SIG-M5 treated with dmso at 0.1 percent for 504 hours (cell line): Measurements from ENCODE around the gene IGFN1.

Experiments used
- DNase-seq: peaks from one replicate; lab custom pipeline; 2025; ENCODE audit not compliant: unreplicated experiment; lab: John Stamatoyannopoulos, UW

The IGFN1 gene

DNA sequence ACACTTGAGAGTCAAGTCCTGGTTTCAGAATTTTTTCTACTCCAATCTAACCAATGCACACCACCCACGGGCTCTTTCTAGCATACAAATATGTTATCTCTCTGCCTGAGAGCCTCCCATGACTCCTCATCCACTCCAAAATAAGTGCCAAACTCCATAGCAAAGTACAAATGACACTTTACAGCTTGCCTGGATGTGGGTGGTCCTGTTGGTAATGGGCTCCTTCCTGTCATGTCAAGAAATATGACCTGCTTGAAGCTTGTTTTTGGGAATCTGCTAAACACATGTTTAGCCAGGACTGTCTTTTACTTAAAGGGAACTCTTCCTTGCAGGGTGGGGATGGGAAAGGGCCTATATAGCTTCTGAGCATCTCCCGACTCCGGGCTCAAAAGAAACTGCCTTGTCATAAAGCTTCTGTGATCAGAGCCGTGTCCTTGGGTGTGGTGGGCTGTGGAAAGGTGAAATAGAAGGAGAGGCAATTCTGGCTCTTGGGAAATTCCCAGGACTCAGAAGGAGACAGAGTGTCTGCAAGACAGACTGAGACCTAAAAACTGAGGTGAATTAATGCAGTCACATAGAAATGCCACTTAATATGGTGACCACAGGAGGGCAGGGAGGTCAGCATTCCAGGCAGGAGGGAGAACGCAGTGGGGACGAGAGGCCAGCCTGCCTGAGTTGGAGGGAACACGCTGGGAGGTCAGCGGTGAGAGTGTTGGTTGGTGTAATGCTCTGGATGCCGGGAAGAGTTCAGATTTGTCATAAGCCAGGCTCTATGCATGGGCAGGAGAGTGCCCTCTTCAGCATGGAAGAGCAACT is 6.1 kb upstream of the IGFN1 start:
- peak; percentile 77 for DNase-seq

DNA sequence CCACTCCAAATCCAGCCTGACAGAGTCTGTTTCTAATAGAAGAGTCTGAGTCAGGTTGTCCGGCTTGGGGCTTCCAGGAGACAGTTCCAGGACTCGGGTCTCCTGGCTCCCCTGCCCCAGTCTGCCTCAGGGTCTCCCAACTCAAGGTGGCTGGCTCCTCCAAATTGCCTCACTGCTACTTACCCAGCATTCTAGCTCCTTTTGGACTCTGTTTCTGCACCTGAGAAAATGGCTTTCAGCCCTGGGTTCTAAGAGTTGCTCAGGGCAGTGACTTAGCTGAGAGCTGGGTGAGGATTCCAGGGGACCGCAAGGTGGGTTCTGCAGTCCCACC is 5.5 kb upstream of the IGFN1 start:
- DNase-seq = no peak

DNA sequence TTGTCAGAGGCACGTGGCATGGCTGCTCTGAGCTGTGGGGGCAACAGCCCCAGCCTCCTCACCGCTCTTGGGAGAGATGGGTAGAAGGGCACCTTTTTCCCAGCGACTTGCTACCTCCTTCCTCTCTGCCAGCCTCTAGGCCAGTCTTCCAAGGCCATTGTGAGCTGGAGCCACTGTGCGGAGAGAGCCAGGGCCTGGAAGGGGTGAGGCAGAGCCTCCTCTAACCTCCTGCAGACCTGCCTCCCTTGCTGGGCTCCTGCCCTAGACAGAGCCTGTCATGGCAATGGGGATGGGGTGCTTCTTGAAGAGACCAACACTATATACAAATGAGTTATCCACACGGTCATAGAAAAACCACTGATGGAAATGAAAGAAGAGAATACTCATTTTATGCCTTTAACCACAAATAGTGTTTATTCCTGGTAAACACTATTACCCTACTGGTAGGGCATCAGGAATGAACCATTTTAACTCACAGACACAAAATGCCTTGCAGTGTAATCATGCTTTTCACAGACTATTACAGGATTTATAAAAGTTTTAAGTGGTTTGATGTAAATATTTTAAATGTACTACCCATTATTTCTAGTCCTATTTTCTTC is 5.0 kb upstream of the IGFN1 start:
- no peak for DNase-seq

DNA sequence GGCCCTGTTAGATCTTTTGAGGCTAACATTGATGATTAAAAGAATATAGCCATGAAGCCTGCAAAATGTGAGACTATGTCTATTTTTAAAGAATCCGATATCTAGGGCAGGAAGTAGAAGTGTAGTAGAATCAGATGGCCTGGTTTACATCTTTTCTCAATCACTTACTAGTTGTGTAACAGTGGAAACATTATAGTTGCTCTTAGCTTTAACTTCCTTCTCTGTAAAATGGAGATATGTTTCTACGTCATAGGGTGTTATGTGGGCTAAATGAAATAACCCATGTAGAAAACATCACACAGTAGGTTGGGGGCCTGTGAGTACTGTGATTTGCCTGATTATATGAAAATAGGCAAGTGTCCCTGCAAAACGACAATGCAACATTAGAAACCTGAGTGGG is 4.4 kb upstream of the IGFN1 start:
- DNase-seq = peak; percentile 77

DNA sequence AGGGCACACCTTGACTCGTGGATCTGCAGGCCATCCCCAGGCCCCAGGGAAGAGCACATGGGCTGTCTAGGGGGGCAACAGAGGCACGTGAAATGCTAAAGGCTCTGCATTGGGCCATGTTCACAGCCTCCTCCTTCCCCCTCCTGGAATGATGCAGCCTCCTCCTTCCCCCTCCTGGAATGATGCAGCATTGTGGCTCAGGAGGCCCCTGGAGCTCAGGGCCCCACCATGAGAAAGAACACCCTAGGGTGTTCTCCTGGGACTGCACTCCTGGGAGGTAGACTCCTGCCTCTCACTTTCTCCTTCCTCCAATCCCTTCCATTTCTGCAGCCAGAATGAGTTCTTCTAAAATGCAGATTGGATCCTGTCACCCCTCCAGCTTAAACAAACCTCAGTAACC is 1.5 kb upstream of the IGFN1 start:
- no peak for DNase-seq

DNA sequence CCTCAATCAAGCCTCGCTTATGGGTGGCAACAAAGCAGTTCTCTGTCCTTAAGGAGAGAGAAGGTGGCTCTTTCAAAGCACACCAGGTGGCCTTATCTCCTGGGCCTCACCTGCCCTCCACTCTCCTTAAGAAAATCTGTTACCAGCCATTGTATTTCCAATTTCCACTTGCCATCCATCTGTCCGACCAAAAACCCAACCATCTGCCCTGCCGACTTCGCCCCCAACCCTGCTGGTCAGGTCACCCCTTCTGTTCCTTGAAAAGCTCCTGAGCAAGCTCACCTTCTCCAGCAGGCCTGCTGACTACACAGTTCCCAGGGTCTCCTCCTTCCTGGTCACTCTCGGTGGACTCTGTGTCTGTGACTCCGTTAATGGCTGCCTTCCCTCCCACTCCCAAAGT is 619 bp upstream of the IGFN1 start:
- no peak for DNase-seq

DNA sequence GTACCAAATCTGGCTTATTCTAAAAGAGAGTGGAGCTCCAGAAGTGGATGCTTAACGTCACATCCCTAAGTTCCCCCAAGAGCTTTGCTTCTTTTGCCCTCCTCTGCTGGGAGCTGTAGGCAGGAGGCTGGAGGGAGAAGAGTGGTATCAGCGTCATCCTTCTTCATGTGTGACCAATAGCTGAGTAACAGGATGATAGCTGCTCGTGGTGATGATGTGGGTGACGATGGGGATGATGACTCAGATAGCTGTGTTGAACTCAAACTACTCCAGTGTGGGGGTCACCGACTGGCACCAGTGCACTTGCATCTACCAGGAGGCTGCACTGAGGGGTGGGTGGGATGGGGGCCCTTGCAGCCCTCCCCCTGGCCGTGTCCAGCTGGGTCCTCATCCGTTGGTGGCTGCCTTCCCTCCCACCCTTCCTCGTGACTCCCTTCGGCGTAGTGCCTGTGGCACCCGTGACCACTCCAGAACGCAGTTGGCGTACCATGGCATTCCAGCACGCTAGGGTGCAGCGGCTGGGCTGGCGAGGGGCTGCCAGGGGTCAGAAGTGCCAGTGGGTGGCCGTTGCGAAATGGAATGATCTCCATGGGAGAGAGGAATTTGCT is 1.1 kb downstream of the IGFN1 start:
- DNase-seq = no peak

DNA sequence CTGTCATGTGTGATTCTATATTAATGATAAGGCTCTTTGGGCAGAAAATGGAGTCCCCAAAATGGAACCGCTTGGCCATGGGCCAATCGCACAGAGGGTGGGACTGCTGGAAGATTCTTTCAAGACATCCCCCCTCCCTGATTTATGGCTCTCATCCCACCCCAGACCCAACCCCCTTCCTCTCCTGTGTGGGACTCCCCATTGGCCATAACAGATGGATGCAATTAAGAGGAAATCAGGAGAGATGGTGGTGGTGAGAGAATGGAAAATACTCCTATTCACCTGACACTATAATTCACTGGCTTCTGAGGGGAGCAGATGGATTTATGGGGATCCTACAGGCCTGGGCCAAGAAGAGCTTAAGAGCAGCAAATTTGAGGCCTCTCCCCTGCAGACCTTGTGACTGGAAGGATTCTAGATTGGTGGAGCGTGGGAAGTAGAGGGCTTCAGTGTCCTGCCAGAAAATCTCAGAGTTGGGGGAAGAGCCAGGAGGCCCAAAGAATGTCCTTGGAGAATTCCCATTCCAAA is 1.7 kb downstream of the IGFN1 start:
- DNase-seq = no peak

DNA sequence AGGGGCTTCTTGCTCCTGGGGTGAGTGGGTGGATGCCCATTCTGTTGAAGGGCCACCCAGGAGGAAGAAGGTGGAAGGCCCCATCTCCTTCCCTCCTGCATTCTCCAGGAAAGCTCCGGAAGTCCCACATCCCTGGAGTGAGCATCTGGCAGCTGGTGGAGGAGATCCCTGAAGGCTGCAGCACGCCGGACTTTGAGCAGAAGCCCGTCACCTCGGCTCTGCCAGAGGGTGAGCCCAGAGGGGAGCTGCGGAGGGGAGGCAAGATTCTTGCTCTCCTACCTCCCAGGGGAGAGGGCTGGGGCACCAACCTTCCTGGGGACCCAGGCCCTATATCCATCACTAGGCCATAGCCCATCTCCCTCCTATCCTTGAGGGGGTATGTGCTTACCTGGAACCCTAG is 3.4 kb downstream of the IGFN1 start:
- DNase-seq = no peak

DNA sequence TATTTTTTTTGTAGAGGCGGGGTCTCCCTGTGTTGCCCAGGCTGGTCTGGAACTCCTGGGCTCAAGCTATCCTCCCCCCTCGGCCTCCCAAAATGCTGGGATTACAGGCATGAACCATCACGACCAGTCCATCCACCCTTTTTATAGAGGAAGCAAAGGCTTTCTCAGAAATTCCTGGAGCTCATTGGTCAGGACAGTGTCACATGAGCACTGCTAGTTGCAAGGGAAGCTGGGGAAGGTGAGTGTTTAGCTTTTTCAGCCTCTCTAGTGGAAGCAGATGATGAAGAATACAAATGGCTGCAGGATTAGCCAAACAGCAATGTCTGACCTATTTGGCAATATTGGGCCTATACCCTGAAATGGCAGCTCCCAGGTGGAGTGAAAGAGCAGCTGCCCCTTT is 8.0 kb downstream of the IGFN1 start:
- DNase-seq = no peak

DNA sequence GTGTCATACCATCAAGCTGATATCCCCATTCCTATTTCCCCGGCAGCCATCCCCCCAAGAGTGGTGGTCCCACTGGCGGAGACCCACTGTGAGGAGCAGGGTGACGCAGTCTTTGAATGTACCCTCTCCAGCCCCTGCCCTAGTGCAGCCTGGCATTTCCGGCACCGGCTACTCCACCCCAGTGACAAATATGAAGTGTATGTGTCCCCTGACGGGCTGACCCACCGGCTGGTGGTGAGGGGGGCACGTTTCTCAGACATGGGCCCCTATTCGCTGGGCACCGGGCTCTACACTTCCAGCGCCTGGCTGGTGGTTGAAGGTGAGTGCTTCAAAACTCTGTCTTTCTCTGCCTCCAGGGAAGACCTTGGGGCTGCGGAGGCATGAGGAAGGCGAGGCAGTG is 14.4 kb downstream of the IGFN1 start:
- no peak for DNase-seq

DNA sequence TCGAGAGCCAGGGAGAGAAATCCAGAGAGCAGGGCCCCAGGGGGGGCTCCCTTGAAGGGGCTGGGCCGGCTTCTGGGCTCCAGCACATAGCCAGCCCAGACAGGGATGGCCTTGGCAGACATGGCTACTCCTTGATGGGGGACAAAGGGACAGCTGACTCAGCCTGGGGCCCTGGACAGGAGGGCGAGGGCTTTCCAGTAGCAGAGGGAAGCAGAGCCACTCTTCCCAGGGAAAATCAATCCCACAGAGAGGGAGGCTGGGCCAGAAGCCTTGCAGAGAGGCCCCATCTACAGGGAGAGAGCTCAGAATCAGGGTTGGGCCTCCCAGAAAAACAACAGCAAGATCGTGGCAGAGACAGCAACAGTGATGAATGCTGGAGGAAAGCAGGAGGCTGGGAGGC is 15.6 kb downstream of the IGFN1 start:
- no peak for DNase-seq

DNA sequence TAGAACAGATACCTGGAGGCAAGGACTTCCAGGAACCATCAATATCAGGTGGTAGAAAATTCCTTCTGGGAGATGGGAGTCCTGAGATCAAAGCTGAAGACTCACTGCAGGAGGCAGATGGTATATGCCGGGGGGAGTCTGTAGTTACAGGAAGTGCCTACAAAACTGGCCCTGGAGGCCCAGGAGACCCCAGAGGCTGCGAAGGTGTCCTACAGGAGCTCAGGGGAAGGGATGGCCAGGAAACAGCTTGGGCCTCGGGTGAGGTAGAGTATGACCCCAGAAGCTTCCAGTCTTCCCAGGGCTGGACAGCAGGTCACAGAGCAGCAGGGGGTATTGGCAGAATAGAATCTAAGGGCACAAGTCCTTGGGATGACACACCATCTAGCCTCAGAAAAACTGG is 16.4 kb downstream of the IGFN1 start:
- DNase-seq = no peak

DNA sequence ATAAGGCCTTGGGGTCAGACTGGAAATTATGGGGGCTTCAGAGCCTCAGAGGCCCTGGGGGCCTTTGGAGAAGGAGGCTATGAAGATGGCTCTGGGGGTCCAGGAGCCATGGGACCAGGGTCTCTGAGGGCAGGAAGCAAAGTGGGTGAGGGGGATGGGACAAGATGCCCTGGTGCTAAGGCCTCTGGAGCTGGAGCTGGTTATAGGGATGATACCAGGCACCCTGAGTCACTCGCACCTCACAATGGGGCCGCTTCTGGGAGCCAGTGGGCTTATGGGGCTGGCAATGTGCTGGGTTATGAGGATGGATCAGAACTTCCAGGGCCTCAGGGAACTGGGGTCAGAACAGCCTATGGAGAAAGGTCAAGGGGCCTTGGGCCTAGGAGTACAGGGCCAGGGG is 17.6 kb downstream of the IGFN1 start:
- DNase-seq = no peak

DNA sequence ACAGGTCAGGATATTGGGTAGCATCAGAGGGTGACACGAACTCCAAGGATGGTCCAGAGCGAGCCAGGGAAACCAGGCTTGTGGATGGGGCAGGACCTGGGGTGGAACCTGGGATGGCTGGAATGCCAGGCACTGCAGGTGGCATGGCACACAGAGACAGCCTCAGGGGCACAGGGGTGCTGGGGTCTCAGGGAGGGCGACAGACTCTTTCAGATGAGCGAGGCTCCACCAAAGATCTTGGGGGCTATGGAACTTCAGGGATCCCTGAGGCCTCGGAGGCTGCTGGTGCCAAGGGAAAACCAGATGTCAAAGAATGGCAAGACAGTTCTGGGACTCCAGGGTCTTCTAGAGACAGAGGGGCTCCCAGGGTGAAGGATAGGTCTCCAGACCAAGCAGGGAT is 21.4 kb downstream of the IGFN1 start:
- DNase-seq = no peak

DNA sequence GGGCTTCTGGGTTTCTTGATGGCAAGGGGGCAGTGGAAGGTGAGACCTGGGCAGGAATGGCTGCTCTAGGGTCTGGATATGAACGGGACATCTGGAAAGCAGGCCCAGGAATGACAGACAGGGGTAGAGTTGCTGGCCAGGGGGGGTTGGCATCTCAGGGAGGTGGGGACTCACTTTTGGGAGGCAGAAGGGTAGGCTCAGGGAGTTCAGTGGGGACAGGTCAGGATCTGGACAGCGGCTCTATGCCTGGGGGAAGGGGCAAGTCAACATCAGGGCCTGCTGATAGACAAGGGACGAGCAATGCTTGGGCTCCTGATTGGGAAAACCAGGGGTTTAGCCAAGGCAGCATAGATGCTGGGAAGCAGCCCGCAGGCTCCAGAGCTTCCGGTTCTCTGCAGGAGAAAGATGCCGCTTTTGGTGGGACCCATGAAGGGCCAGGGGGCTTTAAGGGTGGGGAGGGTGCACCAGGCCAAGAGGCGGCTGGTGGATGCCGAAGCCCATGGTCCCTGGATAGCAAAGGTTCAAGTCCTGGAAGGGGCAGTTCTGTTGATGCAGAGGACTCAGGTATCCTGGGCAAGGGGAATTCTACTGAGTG is 21.9 kb downstream of the IGFN1 start:
- DNase-seq = no peak

DNA sequence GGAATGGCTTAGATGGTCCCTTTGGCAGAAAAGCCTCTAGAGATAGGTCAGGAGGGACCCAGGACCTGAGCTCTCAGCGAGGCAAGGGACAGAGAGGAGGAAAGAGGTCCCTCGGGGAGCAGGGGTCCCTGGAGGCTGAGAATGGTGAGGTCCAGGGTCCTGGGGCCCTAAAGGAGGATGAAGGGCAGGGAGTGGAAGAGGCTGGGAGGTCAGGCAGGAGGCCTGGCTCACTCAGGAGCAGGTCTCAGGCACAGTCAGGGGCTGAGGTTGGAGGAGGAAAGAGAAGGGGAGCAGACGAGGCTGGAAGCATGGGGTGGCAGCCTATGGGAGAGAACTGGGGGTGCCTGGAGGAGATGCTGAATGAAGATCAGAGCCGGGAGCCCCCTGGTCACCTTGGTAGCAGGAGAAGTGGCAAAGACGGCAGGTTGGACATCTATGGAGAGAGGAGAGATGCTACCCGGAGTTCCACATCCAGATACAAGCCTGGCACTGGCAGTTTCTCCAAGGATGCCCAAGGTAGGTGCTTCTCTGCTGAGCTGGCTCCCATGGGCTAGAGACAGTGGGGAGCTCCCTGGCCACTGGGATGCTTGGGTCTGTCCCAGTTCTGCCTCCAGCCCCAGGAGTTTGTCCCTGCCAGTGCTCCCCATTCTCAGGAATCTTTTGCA is 22.6 kb downstream of the IGFN1 start:
- no peak for DNase-seq

DNA sequence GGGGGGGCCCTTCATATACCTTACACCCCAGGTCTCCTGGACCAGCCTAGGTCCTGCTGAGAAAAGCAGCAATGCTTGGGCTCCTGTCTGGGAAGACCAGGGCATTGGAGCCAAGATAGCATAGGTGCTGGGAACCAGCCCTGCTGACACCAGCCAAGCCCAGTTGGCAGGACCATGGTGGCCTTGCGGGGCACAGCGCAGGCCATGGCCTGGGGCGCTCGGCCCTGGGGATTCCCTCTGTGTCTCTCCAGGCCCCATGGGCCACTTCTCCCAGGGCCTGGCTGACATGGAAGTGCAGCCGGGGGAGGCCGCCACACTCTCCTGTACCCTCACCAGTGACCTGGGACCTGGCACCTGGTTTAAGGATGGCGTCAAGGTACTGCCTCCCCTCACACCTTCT is 23.3 kb downstream of the IGFN1 start:
- no peak for DNase-seq

DNA sequence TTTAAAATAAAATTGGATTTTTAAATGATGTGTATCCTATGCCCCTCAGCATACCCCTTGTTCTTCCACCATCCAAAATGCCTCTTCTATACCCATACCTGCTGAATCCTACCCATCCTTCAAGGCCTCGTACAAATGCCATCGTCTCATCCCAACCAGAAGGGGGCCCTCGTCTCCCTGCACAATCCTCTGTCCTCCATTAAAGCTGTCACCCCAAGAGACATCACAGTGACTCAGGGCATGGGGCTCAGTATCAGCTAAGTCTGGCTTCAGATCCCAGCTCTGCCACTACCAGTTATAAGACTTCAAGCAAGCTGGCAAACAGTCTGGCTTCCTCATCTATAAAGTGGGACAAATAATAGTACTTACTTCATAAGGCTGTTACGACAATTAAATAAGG is 23.8 kb downstream of the IGFN1 start:
- DNase-seq = no peak

DNA sequence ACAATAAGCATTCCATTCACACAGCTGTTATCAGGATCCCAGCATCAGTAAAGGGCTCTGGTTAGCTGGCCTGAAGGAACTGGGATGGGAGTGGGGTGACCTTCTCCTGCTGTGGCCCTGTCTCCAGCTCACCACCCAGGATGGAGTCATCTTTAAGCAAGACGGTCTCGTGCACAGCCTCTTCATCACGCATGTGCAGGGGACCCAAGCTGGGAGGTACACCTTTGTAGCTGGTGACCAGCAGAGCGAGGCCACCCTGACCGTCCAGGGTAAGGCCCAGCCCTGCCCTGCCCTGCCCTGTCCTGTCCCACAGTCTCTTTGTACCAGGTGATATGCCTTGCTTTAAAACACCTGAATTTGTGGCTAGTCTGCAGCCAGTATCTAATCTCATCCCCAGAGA is 24.3 kb downstream of the IGFN1 start:
- DNase-seq = no peak

DNA sequence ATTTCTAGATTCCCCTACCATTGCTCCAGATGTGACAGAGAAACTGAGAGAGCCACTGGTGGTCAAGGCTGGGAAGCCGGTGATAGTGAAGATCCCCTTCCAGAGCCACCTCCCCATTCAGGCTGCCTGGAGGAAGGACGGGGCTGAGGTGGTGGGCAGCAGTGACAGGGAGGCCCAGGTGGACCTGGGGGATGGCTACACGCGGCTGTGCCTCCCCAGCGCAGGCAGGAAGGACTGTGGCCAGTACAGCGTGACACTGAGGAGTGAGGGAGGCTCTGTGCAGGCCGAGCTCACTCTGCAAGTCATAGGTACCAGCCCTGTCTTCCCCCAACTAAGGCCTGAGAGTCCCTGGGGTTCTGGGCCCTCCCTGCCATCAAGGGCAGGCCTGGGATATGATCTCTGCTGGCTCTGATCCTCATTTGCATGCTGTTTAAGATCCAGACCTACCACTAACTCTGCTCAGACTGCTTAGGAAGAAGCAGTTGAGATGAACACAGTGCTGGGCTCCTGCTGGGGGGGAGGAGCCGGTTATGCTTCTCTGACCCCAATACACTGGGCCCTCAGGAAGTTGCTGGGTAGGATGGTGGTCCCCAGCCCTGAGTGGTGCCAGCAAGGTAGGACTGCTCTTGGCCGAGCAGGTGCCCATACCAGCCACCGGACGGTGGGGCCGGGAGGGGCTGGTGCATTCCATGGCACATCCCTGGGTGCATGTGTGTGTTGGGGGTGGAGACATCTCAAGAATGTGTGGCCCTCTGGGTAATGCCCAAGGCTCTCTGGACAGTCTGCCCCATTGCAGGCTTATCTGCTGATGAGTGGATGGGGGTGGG is 25.1 kb downstream of the IGFN1 start:
- no peak for DNase-seq
